ENCODE measurements around the gene LVRN.

LVRN gene

DNA sequence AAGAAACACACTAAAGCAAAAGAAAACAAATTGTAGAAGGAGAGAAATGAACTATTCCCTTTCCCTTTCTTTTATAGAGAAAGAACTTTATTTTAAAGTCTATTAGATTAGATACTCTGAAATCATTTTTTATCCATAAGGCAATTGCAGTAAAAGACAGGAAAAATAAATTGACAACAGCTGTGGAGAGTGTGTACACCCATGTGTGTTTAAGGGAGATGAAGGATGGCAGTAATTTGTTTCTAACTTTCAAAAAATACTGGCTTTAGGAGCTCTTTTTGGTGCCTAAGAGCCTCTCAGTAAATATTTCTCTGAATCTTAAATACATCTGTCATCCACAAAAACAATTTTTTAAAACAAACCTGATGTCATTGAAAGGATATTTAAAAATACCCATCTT lies 51.7 kb downstream of the LVRN start:
- H3K4me1 ChIP-seq (ENCODE audit: control insufficient read depth, insufficient read depth, low read length), result no peaks in the 10 kb centered on the region
- no peak overlapping the region for H3K27ac ChIP-seq (ENCODE audit: insufficient read depth, low read depth, low read length, poor library complexity, severe bottlenecking)
- H3K27me3 ChIP-seq (ENCODE audit: control insufficient read depth, insufficient read depth, low read length, poor library complexity, severe bottlenecking), result no peaks in the 10 kb centered on the region
- H3K36me3 ChIP-seq (ENCODE audit: control insufficient read depth, insufficient read depth, low read length), result no peaks in the 10 kb centered on the region
- no peaks in the 10 kb centered on the region for H3K9me3 ChIP-seq (ENCODE audit: control insufficient read depth, low read length)
- H3K4me3 ChIP-seq (ENCODE audit: insufficient read depth, low read depth, low read length), result no peak overlapping the region

DNA sequence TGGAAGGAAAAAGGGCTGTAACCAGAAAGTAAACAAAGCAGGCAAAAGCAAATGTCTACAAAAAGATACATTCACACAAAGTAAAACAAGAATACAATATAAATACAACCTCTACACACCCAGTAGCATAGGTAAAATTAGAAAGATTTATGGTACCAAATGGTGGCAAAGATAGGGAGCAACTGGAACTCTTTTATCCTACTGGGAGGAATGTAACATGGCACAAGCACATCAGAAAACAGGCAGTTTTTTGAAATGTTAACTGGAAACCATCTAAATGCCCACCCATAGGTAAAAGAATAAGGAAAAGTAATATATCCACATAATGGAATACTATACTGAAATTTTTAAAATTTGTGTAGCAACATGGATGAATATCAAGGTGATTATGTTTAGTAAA lies 61.3 kb downstream of the LVRN start:
- H3K27ac ChIP-seq (ENCODE audit: insufficient read depth, low read depth, low read length, poor library complexity, severe bottlenecking), result no peak overlapping the region
- no peaks in the 10 kb centered on the region for H3K4me1 ChIP-seq (ENCODE audit: control insufficient read depth, insufficient read depth, low read length)
- no peak overlapping the region for H3K4me3 ChIP-seq (ENCODE audit: insufficient read depth, low read depth, low read length)

DNA sequence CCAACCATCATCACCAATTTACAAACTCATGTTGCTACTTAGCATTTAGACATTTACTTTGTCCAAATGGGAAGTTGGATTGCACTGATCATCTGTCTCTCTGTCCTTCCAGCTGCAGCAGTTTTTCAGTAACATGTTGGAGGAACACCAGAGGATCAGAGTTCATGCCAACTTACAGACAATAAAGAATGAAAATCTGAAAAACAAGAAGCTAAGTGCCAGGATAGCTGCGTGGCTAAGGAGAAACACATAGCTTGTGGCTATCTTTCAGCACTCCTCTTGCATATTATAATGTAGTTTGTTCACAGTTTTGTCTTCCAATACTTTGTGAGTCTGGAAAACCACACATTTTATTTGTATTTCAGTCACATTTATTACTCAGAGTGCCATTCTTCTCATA lies 63.6 kb downstream of the LVRN start:
- Histone ChIP-seq H3K36me3 (ENCODE audit: control insufficient read depth, insufficient read depth, low read length) (no peaks in the 10 kb centered on the region), H3K27me3 (ENCODE audit: control insufficient read depth, insufficient read depth, low read length, poor library complexity, severe bottlenecking) (no peaks in the 10 kb centered on the region), H3K9me3 (ENCODE audit: control insufficient read depth, low read length) (no peaks in the 10 kb centered on the region), H3K4me1 (ENCODE audit: control insufficient read depth, insufficient read depth, low read length) (no peaks in the 10 kb centered on the region), H3K27ac (ENCODE audit: insufficient read depth, low read depth, low read length, poor library complexity, severe bottlenecking) (no peak overlapping the region), H3K4me3 (ENCODE audit: insufficient read depth, low read depth, low read length) (no peak overlapping the region)
- WGBS, 2 experiments, result 85 to 100% methylated on average over 1 of the region's 1 CpG

More for the DNA sequence above, 61.3 kb downstream of the LVRN start:
- Histone ChIP-seq H3K9me3 (ENCODE audit: control insufficient read depth, low read length) (no peaks in the 10 kb centered on the region), H3K27me3 (ENCODE audit: control insufficient read depth, insufficient read depth, low read length, poor library complexity, severe bottlenecking) (no peaks in the 10 kb centered on the region), H3K36me3 (ENCODE audit: control insufficient read depth, insufficient read depth, low read length) (no peaks in the 10 kb centered on the region)

DNA sequence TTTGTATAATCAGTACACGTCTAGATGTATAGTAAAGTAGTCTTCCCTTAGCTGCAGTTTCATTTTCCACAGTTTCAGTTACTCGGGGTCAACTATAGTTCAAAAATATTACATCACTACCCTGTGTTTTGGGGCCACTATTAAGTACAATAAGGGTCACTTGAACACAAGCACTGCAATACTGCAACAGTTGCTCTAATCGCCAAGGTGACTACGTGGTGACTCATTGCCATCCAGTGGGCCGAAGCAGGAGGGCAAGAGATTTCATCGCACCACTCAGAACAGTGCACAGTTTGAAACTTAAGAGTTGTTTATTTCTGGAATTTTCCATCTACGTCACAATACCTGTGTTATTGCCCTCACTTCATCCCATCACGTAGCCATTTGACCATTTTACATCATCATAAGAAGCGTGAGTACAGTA lies 69.8 kb downstream of the LVRN start, which contains the start of gene ARL14EPL:
Gene ARL14EPL, plus strand, starts transcription at position 379 of the 424 bp plus-strand sequence. CDS start 18,994 bp downstream, outside the sequence.
- no peaks in the 10 kb centered on the region for H3K4me1 ChIP-seq (ENCODE audit: control insufficient read depth, insufficient read depth, low read length)
- H3K4me3 ChIP-seq (ENCODE audit: insufficient read depth, low read depth, low read length), result no peak within 1 kb of the TSS
- WGBS, 2 experiments, result 76% methylated on average over 7 to 8 of the region's 9 CpGs
- no peaks in the 10 kb centered on the region for H3K36me3 ChIP-seq (ENCODE audit: control insufficient read depth, insufficient read depth, low read length)
- no peaks in the 10 kb centered on the region for H3K27me3 ChIP-seq (ENCODE audit: control insufficient read depth, insufficient read depth, low read length, poor library complexity, severe bottlenecking)
- no peaks in the 10 kb centered on the region for H3K9me3 ChIP-seq (ENCODE audit: control insufficient read depth, low read length)
- no peak within 1 kb of the TSS for H3K27ac ChIP-seq (ENCODE audit: insufficient read depth, low read depth, low read length, poor library complexity, severe bottlenecking)

DNA sequence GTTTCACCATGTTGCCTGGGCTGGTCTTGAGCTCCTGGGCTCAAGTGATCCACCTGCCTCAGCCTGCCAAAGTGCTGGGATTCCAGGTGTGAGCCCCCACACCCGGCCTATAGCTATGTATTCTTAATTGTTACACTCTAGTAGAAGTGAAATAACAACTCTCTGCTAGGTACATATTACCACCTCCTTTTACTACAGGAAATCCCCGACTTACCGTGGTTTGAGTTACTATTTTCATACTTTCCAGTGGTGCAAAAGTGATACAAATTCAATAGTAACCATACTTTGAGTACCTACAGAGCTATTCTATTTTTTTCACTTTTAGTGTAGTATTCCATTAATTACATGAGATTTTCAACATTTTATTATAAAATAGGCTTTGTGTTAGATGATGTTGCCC lies 70.7 kb downstream of the LVRN start:
- WGBS, 2 experiments, result 92 to 95% methylated on average over 3 of the region's 3 CpGs
- Histone ChIP-seq H3K4me1 (ENCODE audit: control insufficient read depth, insufficient read depth, low read length) (no peaks in the 10 kb centered on the region), H3K27me3 (ENCODE audit: control insufficient read depth, insufficient read depth, low read length, poor library complexity, severe bottlenecking) (no peaks in the 10 kb centered on the region), H3K27ac (ENCODE audit: insufficient read depth, low read depth, low read length, poor library complexity, severe bottlenecking) (no peak overlapping the region), H3K9me3 (ENCODE audit: control insufficient read depth, low read length) (no peaks in the 10 kb centered on the region), H3K4me3 (ENCODE audit: insufficient read depth, low read depth, low read length) (no peak overlapping the region), H3K36me3 (ENCODE audit: control insufficient read depth, insufficient read depth, low read length) (no peaks in the 10 kb centered on the region)

DNA sequence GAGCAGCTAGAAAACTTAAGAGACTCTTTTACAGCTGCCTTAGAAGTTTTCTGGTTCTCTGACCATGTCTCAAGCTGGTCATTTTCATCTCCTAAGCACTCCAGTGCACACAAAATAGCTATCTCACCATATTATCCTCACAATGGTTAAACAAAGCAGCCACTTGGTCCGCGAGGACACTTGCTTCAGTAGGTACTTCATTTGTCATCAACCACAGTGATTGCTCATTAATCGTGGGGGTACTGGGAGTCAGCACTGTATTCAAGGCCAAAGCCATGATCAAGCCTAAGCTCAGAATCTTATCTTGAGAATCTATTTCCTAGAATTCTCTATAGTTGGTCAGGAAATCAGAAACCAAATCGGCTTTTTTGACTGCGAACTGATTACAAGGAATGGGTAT lies 72.8 kb downstream of the LVRN start:
- 95 to 96% methylated on average over 5 of the region's 5 CpGs for WGBS, 2 experiments
- no peaks in the 10 kb centered on the region for H3K4me1 ChIP-seq (ENCODE audit: control insufficient read depth, insufficient read depth, low read length)
- H3K27ac ChIP-seq (ENCODE audit: insufficient read depth, low read depth, low read length, poor library complexity, severe bottlenecking), result no peak overlapping the region

DNA sequence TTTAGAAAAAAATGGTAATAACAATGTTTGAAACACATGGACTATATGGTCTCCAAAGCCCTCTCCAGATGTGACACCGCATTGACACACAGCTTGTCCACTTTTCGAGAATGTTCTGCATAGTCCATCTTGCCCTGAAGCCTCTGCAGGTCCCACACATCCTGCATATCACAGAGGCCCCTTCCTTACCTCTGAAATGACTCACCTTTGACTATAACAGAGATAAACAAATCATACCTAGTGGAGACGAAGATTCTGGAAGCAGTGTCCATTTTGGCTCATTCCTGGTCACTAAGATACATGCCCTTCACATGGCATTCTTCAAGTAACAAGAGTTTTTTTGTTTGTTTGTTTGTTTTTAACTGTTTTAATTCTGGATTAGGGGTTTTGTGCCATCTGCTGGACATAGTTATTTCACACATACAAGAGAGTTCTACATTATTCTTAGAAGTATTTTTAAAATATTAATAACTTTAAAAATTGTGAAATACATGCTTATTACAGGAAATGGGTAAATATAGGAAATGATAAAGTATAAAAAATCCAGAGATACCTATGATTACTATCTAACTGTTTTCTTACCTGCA lies 75.1 kb downstream of the LVRN start:
- no peaks in the 10 kb centered on the region for H3K27me3 ChIP-seq (ENCODE audit: control insufficient read depth, insufficient read depth, low read length, poor library complexity, severe bottlenecking)
- 72 to 78% methylated on average over 3 of the region's 3 CpGs for WGBS, 2 experiments
- H3K36me3 ChIP-seq (ENCODE audit: control insufficient read depth, insufficient read depth, low read length), result no peaks in the 10 kb centered on the region
- no peaks in the 10 kb centered on the region for H3K9me3 ChIP-seq (ENCODE audit: control insufficient read depth, low read length)
- H3K27ac ChIP-seq (ENCODE audit: insufficient read depth, low read depth, low read length, poor library complexity, severe bottlenecking), result no peak overlapping the region
- no peak overlapping the region for H3K4me3 ChIP-seq (ENCODE audit: insufficient read depth, low read depth, low read length)
- no peaks in the 10 kb centered on the region for H3K4me1 ChIP-seq (ENCODE audit: control insufficient read depth, insufficient read depth, low read length)

More for the DNA sequence above, 72.8 kb downstream of the LVRN start:
- Histone ChIP-seq H3K4me3 (ENCODE audit: insufficient read depth, low read depth, low read length) (no peak overlapping the region), H3K9me3 (ENCODE audit: control insufficient read depth, low read length) (no peaks in the 10 kb centered on the region), H3K27me3 (ENCODE audit: control insufficient read depth, insufficient read depth, low read length, poor library complexity, severe bottlenecking) (no peaks in the 10 kb centered on the region), H3K36me3 (ENCODE audit: control insufficient read depth, insufficient read depth, low read length) (no peaks in the 10 kb centered on the region)

DNA sequence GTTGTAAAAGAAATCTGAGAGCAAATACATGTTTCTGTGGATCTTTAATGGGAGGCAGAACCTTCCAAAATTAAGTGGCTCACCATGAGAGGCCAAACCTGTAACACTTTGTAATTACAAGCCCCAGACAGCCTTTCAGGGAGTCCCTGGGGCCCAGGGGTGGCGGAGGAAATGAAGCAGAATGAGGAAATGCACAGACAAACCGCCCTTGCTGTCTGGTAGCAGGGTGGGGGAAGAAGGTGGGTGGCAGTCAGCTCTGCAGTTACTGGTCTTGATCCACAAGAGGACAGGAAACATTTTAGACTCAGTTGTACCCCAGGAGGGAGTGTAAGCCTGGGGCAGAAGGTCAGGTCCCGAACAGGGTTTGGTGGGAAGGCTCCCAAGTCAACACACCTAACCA lies 76.5 kb downstream of the LVRN start:
- 91 to 93% methylated on average over 3 of the region's 3 CpGs for WGBS, 2 experiments
- Histone ChIP-seq H3K36me3 (ENCODE audit: control insufficient read depth, insufficient read depth, low read length) (no peaks in the 10 kb centered on the region), H3K4me3 (ENCODE audit: insufficient read depth, low read depth, low read length) (no peak overlapping the region), H3K9me3 (ENCODE audit: control insufficient read depth, low read length) (no peaks in the 10 kb centered on the region), H3K4me1 (ENCODE audit: control insufficient read depth, insufficient read depth, low read length) (no peaks in the 10 kb centered on the region), H3K27me3 (ENCODE audit: control insufficient read depth, insufficient read depth, low read length, poor library complexity, severe bottlenecking) (no peaks in the 10 kb centered on the region), H3K27ac (ENCODE audit: insufficient read depth, low read depth, low read length, poor library complexity, severe bottlenecking) (no peak overlapping the region)

DNA sequence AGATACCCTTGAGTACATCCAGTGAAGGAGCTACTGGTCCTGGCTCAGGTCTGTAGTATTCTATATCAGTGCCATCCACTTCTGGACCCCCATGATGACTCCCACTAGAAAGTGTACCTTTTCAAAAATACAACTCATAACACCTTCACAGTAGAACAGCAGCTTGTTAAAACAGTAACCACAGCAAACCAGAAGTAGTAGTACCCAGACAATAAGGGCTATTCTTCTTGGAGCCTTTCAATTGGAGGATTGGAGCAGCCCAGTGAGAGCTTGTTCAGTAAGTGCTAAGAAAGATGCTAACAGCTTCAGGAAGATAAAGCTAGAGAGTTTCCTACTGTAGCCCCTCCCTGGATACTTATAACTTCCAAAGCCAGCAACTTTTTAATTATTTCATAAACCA lies 80.1 kb downstream of the LVRN start:
- H3K4me3 ChIP-seq (ENCODE audit: insufficient read depth, low read depth, low read length), result no peak overlapping the region
- no peaks in the 10 kb centered on the region for H3K9me3 ChIP-seq (ENCODE audit: control insufficient read depth, low read length)
- H3K27me3 ChIP-seq (ENCODE audit: control insufficient read depth, insufficient read depth, low read length, poor library complexity, severe bottlenecking), result no peaks in the 10 kb centered on the region
- H3K36me3 ChIP-seq (ENCODE audit: control insufficient read depth, insufficient read depth, low read length), result no peaks in the 10 kb centered on the region
- no peaks in the 10 kb centered on the region for H3K4me1 ChIP-seq (ENCODE audit: control insufficient read depth, insufficient read depth, low read length)
- H3K27ac ChIP-seq (ENCODE audit: insufficient read depth, low read depth, low read length, poor library complexity, severe bottlenecking), result no peak overlapping the region

DNA sequence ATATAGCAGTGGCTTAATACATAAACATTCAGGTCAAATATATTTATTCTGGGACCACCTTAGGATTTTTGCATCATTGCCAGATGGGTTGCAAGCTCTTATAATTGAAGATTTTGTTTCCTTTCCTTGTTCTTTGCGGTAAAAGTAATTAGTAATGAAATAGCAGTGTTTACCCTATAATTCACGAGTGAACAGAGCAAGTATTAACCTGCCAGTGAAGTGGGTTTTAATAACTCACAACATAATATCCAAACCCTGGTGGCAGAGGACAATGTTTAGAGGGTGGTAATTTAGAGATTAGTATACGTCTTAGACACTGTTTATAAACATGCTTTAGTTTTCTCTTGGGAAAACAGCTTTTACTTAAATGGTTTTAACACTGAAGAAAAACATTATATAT lies 81.8 kb downstream of the LVRN start:
- Histone ChIP-seq H3K9me3 (ENCODE audit: control insufficient read depth, low read length) (no peaks in the 10 kb centered on the region), H3K4me3 (ENCODE audit: insufficient read depth, low read depth, low read length) (no peak overlapping the region), H3K27me3 (ENCODE audit: control insufficient read depth, insufficient read depth, low read length, poor library complexity, severe bottlenecking) (no peaks in the 10 kb centered on the region), H3K27ac (ENCODE audit: insufficient read depth, low read depth, low read length, poor library complexity, severe bottlenecking) (no peak overlapping the region), H3K4me1 (ENCODE audit: control insufficient read depth, insufficient read depth, low read length) (no peaks in the 10 kb centered on the region), H3K36me3 (ENCODE audit: control insufficient read depth, insufficient read depth, low read length) (no peaks in the 10 kb centered on the region)
- no CpG with 5 or more reads among the region's 3 CpGs for WGBS, 2 experiments

DNA sequence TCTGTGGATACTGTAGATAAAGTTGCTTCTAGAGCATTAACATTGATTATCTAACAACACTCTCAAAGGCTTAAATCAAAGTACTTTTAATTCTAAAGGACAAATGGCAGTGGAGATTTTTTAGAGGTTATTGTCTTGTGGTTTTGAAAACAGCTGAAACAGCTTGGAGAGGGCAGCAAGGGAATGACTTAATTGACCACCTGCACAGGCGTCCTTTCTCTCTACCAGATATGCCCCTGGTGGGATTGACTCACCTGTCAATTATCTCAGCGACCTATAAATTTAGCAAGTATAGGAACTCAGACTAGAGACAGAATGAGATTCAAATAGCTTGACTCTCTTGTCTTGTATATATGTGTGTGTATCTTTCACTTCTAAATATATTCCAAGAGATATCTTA lies 83.5 kb downstream of the LVRN start:
- 92 to 94% methylated on average over 2 of the region's 2 CpGs for WGBS, 2 experiments
- H3K4me3 ChIP-seq (ENCODE audit: insufficient read depth, low read depth, low read length), result no peak overlapping the region
- no peaks in the 10 kb centered on the region for H3K36me3 ChIP-seq (ENCODE audit: control insufficient read depth, insufficient read depth, low read length)
- no peaks in the 10 kb centered on the region for H3K4me1 ChIP-seq (ENCODE audit: control insufficient read depth, insufficient read depth, low read length)
- no peak overlapping the region for H3K27ac ChIP-seq (ENCODE audit: insufficient read depth, low read depth, low read length, poor library complexity, severe bottlenecking)
- no peaks in the 10 kb centered on the region for H3K9me3 ChIP-seq (ENCODE audit: control insufficient read depth, low read length)
- no peaks in the 10 kb centered on the region for H3K27me3 ChIP-seq (ENCODE audit: control insufficient read depth, insufficient read depth, low read length, poor library complexity, severe bottlenecking)

Measured in ectodermal cell (in vitro differentiated cells).